GM13977 (cell line): ENCODE results near the gene NFIB.

Experiments used
- DNase-seq: peaks from one replicate; pipeline ENCODE4 v3.0.0; 2012; ENCODE audit warnings: low spot score
- CTCF ChIP-seq: IDR thresholded peaks from 2 replicates; pipeline ENCODE4 v1.5.1; 2012; ENCODE audit warnings: mild to moderate bottlenecking, control low read depth; ENCODE audit not compliant: insufficient read depth; ENCODE audit errors: extremely low read depth, missing control alignments
- in situ Hi-C: fragments of 300-500 bp; cut with MboI; formaldehyde crosslinking; loops from one replicate; pipeline ENCODE4 v1.12.0; 2022; ENCODE audit warnings: low sequenced_read_pairs, low pct_unique_long_range_greater_than_20kb, mixed read lengths, inconsistent platforms; ENCODE audit not compliant: unreplicated experiment

Gene NFIB

GRCh38 chr9:14306188-14306587 lies 7.8 kb downstream of the NFIB start:
- in situ Hi-C loops, result no loop called here
- no peak for TF ChIP-seq CTCF

GRCh38 chr9:14304259-14304658 lies 9.7 kb downstream of the NFIB start:
- DNase-seq, result no peak
- in situ Hi-C loops, result no loop called here
- TF ChIP-seq CTCF, result no peak

More at GRCh38 chr9:14306188-14306587, 7.8 kb downstream of the NFIB start:
- DNase-seq, result no peak

GRCh38 chr9:14303521-14303920 lies 10.4 kb downstream of the NFIB start:
- DNase-seq, result no peak
- in situ Hi-C loops, result no loop called here
- TF ChIP-seq CTCF, result no peak

- in situ Hi-C loops, result no loop called here
- TF ChIP-seq CTCF, result no peak
- no peak for DNase-seq
Observed at GRCh38 chr9:14303100-14303499, 10.8 kb downstream of the NFIB start.

GRCh38 chr9:14302405-14302804 lies 11.5 kb downstream of the NFIB start:
- in situ Hi-C loops, result no loop called here
- TF ChIP-seq CTCF, result no peak
- DNase-seq, result no peak

- no peak for DNase-seq
- TF ChIP-seq CTCF, result no peak
- in situ Hi-C loops, result no loop called here
Observed at GRCh38 chr9:14301583-14302021, 12.3 kb downstream of the NFIB start.

- TF ChIP-seq CTCF, result no peak
- no peak for DNase-seq
- in situ Hi-C loops, result no loop called here
Observed at GRCh38 chr9:14301006-14301405, 12.9 kb downstream of the NFIB start.
